ENCODE measurements around the gene KMT2C. TPM values are rescaled to one million over a fixed set of nuclear protein-coding genes. Genes with fewer than 3 reads are reported as not detected.

Gene KMT2C
- total and polyA plus RNA-seq, 2 of the 13 experiments (the other 11 are each of a cell fraction or from before 2014, with no cell fraction given): 7.1 to 14.4 TPM

- 0 out of 2 replicates have a peak, but pooled peaks have one; percentile 35 for TF ChIP-seq NFAT5 (CRISPR knock-in tag; IDR thresholded peaks at IDR 0.05)
- no peak for TF ChIP-seq ATF5 (CRISPR knock-in tag; IDR thresholded peaks at IDR 0.05; ENCODE audit: low read depth)
- TF ChIP-seq KMT2B (CRISPR knock-in tag; IDR thresholded peaks at IDR 0.05): peak; percentile 65; the same call in 1 of the 2 replicates
- no peak for TF ChIP-seq ZBTB10 (CRISPR knock-in tag; IDR thresholded peaks at IDR 0.05; ENCODE audit: borderline replicate concordance)
- no peak for TF ChIP-seq MIXL1 (CRISPR knock-in tag; IDR thresholded peaks at IDR 0.05)
- TF ChIP-seq PAF1 (CRISPR knock-in tag; IDR thresholded peaks at IDR 0.05): no peak
- no peak for TF ChIP-seq ONECUT2 (CRISPR knock-in tag; IDR thresholded peaks at IDR 0.05)
- 0 out of 2 replicates have a peak, but pooled peaks have one; percentile 53 for TF ChIP-seq CBFB (CRISPR knock-in tag; IDR thresholded peaks at IDR 0.05)
- TF ChIP-seq HNF4G (IDR thresholded peaks at IDR 0.05; ENCODE audit: borderline replicate concordance, low read depth, low read length): no peak
- TF ChIP-seq HNF4G (CRISPR knock-in tag; IDR thresholded peaks at IDR 0.05; ENCODE audit: borderline replicate concordance, low read depth): no peak
- TF ChIP-seq DNMT1 (CRISPR knock-in tag; IDR thresholded peaks at IDR 0.05): no peak
- 0 out of 2 replicates have a peak, but pooled peaks have one; percentile 22 for TF ChIP-seq RFXAP (CRISPR knock-in tag; IDR thresholded peaks at IDR 0.05; ENCODE audit: borderline replicate concordance)
- peak; percentile 52; the same call in 1 of the 2 replicates for TF ChIP-seq ATF2 (CRISPR knock-in tag; IDR thresholded peaks at IDR 0.05)
- no peak for TF ChIP-seq SRSF9 (IDR thresholded peaks at IDR 0.05; ENCODE audit: borderline replicate concordance, insufficient read depth, low read depth, low read length, poor library complexity, severe bottlenecking)
- peak; percentile 58; the same call in 1 of the 2 replicates for TF ChIP-seq MYC (CRISPR knock-in tag; IDR thresholded peaks at IDR 0.05; ENCODE audit: borderline replicate concordance)
- TF ChIP-seq NFE2L1 (CRISPR knock-in tag; IDR thresholded peaks at IDR 0.05; ENCODE audit: borderline replicate concordance): no peak
- no peak for TF ChIP-seq ZNF337 (CRISPR knock-in tag; IDR thresholded peaks at IDR 0.05; ENCODE audit: borderline replicate concordance, low read depth)
- TF ChIP-seq ZNF570 (CRISPR knock-in tag; IDR thresholded peaks at IDR 0.05; ENCODE audit: borderline replicate concordance): no peak
- TF ChIP-seq ZNF138 (CRISPR knock-in tag; IDR thresholded peaks at IDR 0.05; ENCODE audit: low read depth): peak; percentile 57; the same call in 1 of the 2 replicates
Measured at GRCh38 chr7:152436111-152436930, 518 bp upstream of the KMT2C start (continued).
